Stimulated activated CD8-positive, alpha-beta memory T cell treated with anti-CD3 and anti-CD28 coated beads, Interleukin-2, amount 100 ng/mL, for 48 hours (primary cell): ENCODE data around the gene FLNB.

Source experiments
- DNase-seq, 2 donors: peaks; one replicate each; pipeline ENCODE4 v3.0.0-alpha.2; 2020; ENCODE audit warnings: low read depth in 2 of 2

The FLNB gene

GRCh38 chr3:58203541-58203940 is 195.3 kb downstream of the FLNB start:
- no peak for DNase-seq

- DNase-seq, result no peak
Measured at GRCh38 chr3:58204720-58205119, 196.5 kb downstream of the FLNB start.

- no peak for DNase-seq
Measured at GRCh38 chr3:58205981-58206380, 197.8 kb downstream of the FLNB start.

GRCh38 chr3:58206406-58207011 is 198.3 kb downstream of the FLNB start:
- peak in 1 of 2 donors; percentile 13 for DNase-seq

GRCh38 chr3:58207954-58208353 is 199.7 kb downstream of the FLNB start:
- no peak for DNase-seq

- no peak for DNase-seq
Measured at GRCh38 chr3:58209933-58210332, 201.7 kb downstream of the FLNB start.

GRCh38 chr3:58210761-58211460 is 202.7 kb downstream of the FLNB start, which contains the start of gene DNASE1L3:
TSS of gene DNASE1L3 (minus strand) at chr3:58210972. CDS start at chr3:58210906, 66 bp downstream.
- no peak for DNase-seq

GRCh38 chr3:58214484-58215316 is 206.5 kb downstream of the FLNB start:
- DNase-seq, result peak; percentile 25 to 28

GRCh38 chr3:58215317-58216025 is 207.2 kb downstream of the FLNB start:
- no peak for DNase-seq

- no peak for DNase-seq
Measured at GRCh38 chr3:58216496-58217195, 208.4 kb downstream of the FLNB start.

GRCh38 chr3:58217209-58217811 is 209.1 kb downstream of the FLNB start:
- peak; percentile 34 to 37 for DNase-seq

GRCh38 chr3:58218904-58219303 is 210.7 kb downstream of the FLNB start:
- DNase-seq, result no peak
